H1 (cell line): ENCODE data around the gene TP53I3. TPM values are rescaled to one million over a fixed set of nuclear protein-coding genes. Genes with fewer than 3 reads are reported as not detected.
"Not testable (repeated sequence)": the region's sequence is repeated elsewhere in the genome, so short reads cannot be mapped to it uniquely, and the experiment has no call there.

Experiments used
- CTCF ChIA-PET: fragments of 300-600 bp; sonication (Branson Sonifier 250); formaldehyde crosslinking; loops from one replicate; lab custom pipeline; 2021; ENCODE audit not compliant: partially characterized antibody; lab: Charles Lee
- POLR2A ChIA-PET: fragments of 300-600 bp; sonication (Branson Sonifier 250); formaldehyde crosslinking; loops from one replicate; lab custom pipeline; 2021; ENCODE audit warnings: inconsistent platforms; ENCODE audit not compliant: partially characterized antibody; lab: Charles Lee
- DNase-seq, 2 experiments: peaks; one replicate each; pipeline versions ENCODE4 v3.0.0 to v3.0.0-alpha.2; 2010 to 2022; ENCODE audit warnings: low spot score in 2 of 2, low read depth in 1 of 2, mixed read lengths in 1 of 2
- FAIRE-seq: peaks from 2 replicates; lab custom pipeline; 2011; peaks lifted over from hg19 to GRCh38; lab: Jason Lieb, UNC
- H2AFZ ChIP-seq: 2 replicates; pipeline ENCODE4 v1.8.1; 2012; ENCODE audit warnings: low read length, inconsistent platforms
- H2AK5ac ChIP-seq: 2 replicates; pipeline ENCODE4 v1.6.1; 2013; ENCODE audit warnings: low read depth, low read length
- H2BK120ac ChIP-seq: replicated peaks from 2 replicates; pipeline ENCODE3; 2013; ENCODE audit warnings: low read depth, low read length, inconsistent platforms
- H2BK12ac ChIP-seq: 2 replicates; pipeline ENCODE4 v1.6.1; 2013; ENCODE audit warnings: low read depth, low read length
- H2BK15ac ChIP-seq: 2 replicates; pipeline ENCODE4 v1.6.1; 2013; ENCODE audit warnings: low read length
- H2BK20ac ChIP-seq: 2 replicates; pipeline ENCODE4 v1.6.1; 2013; ENCODE audit warnings: low read length
- H2BK5ac ChIP-seq: 2 replicates; pipeline ENCODE4 v1.6.1; 2013; ENCODE audit warnings: low read depth, low read length
- H3K14ac ChIP-seq: 2 replicates; pipeline ENCODE4 v1.6.1; 2013; ENCODE audit warnings: inconsistent platforms; ENCODE audit not compliant: insufficient read length
- H3K18ac ChIP-seq: 2 replicates; pipeline ENCODE4 v1.6.1; 2013; ENCODE audit warnings: low read length; ENCODE audit errors: extremely low read depth
- H3K23ac ChIP-seq: 2 replicates; pipeline ENCODE4 v1.6.1; 2013; ENCODE audit warnings: inconsistent platforms; ENCODE audit not compliant: insufficient read length
- H3K23me2 ChIP-seq: 2 replicates; pipeline ENCODE4 v1.6.1; 2013; ENCODE audit warnings: low read depth, low read length
- H3K27ac ChIP-seq: 2 replicates; pipeline ENCODE4 v1.6.1; 2011; ENCODE audit warnings: low read depth, low read length, inconsistent platforms
- H3K27me3 ChIP-seq, 4 experiments: replicated peaks in 1 of 4; 1 replicate in 1 of 4; 2 replicates in 3 of 4; pipeline versions ENCODE4 v1.6.1 to v1.8.1; 2011 to 2013; ENCODE audit warnings: low read length in 3 of 4, mild to moderate bottlenecking in 3 of 4, inconsistent platforms in 2 of 4, mixed read lengths in 2 of 4, moderate library complexity in 1 of 4; ENCODE audit not compliant: control insufficient read depth in 3 of 4, insufficient read depth in 3 of 4; ENCODE audit errors: extremely low read depth in 1 of 4
- H3K36me3 ChIP-seq, 4 experiments: 2 replicates each; pipeline versions ENCODE4 v1.6.1 to v1.8.1; 2011 to 2013; ENCODE audit warnings: mild to moderate bottlenecking in 4 of 4, low read length in 3 of 4, moderate library complexity in 2 of 4, control low read depth in 1 of 4, inconsistent platforms in 1 of 4; ENCODE audit not compliant: insufficient read depth in 4 of 4, control insufficient read depth in 2 of 4
- H3K4ac ChIP-seq: replicated peaks from 2 replicates; pipeline ENCODE3; 2013; ENCODE audit warnings: low read length, low read depth, mixed read lengths, inconsistent platforms; ENCODE audit not compliant: insufficient read length
- H3K4me1 ChIP-seq, 4 experiments: replicated peaks in 1 of 4; 1 replicate in 1 of 4; 2 replicates in 3 of 4; pipeline versions ENCODE4 v1.6.1 to v1.8.1; 2011 to 2013; ENCODE audit warnings: low read length in 3 of 4, inconsistent platforms in 2 of 4, mixed read lengths in 1 of 4; ENCODE audit not compliant: insufficient read depth in 4 of 4, control insufficient read depth in 3 of 4
- H3K4me2 ChIP-seq, 2 experiments: 2 replicates each; pipeline versions ENCODE4 v1.6.1 to v1.8.1; 2011 to 2013; ENCODE audit warnings: low read depth in 2 of 2, low read length in 2 of 2, control low read depth in 1 of 2, inconsistent platforms in 1 of 2, mild to moderate bottlenecking in 1 of 2; ENCODE audit not compliant: insufficient read depth in 1 of 2
- H3K4me3 ChIP-seq, 4 experiments: fragments of 200-600, 300-600 bp in 1 of 4; sonication (generic), shearing (Covaris generic), sonication (Bioruptor Twin) in 1 of 4; 2 replicates each; pipeline versions ENCODE4 v1.5.1 to v1.8.1; 2011 to 2016; ENCODE audit warnings: low read length in 4 of 4, low read depth in 3 of 4, control low read depth in 2 of 4, inconsistent platforms in 2 of 4, mild to moderate bottlenecking in 2 of 4, mixed read lengths in 1 of 4, moderate library complexity in 1 of 4; ENCODE audit not compliant: insufficient read depth in 2 of 4; ENCODE audit errors: extremely low read depth in 1 of 4
- H3K56ac ChIP-seq: replicated peaks from 2 replicates; pipeline ENCODE3; 2013; ENCODE audit warnings: low read depth, mild to moderate bottlenecking, mixed read lengths, low read length, inconsistent platforms; ENCODE audit not compliant: insufficient read length
- H3K79me1 ChIP-seq: 2 replicates; pipeline ENCODE4 v1.6.1; 2013; ENCODE audit warnings: low read depth, low read length, control low read depth
- H3K79me2 ChIP-seq, 2 experiments: 2 replicates each; pipeline versions ENCODE4 v1.6.1 to v1.8.1; 2012 to 2013; ENCODE audit warnings: low read length in 2 of 2, mild to moderate bottlenecking in 2 of 2, inconsistent platforms in 1 of 2; ENCODE audit not compliant: insufficient read depth in 2 of 2, control insufficient read depth in 1 of 2
- H3K9ac ChIP-seq, 4 experiments: replicated peaks in 1 of 4; 1 replicate in 1 of 4; 2 replicates in 3 of 4; pipeline versions ENCODE4 v1.6.1 to v1.8.1; 2011 to 2013; ENCODE audit warnings: low read depth in 3 of 4, low read length in 3 of 4, control low read depth in 2 of 4, mild to moderate bottlenecking in 2 of 4, moderate library complexity in 2 of 4, inconsistent platforms in 1 of 4; ENCODE audit errors: extremely low read depth in 1 of 4
- H3K9me3 ChIP-seq, 2 experiments: 2 replicates each; pipeline versions ENCODE4 v1.6.1 to v1.8.1; 2012 to 2013; ENCODE audit warnings: mild to moderate bottlenecking in 2 of 2, moderate library complexity in 2 of 2, control low read depth in 1 of 2, inconsistent platforms in 1 of 2, low read depth in 1 of 2, low read length in 1 of 2, mixed read lengths in 1 of 2; ENCODE audit not compliant: insufficient read depth in 2 of 2
- H4K20me1 ChIP-seq, 2 experiments: replicated peaks in 1 of 2; 2 replicates each; pipeline versions ENCODE3 to v1.8.1; 2011 to 2013; ENCODE audit warnings: inconsistent platforms in 2 of 2, low read length in 2 of 2, mild to moderate bottlenecking in 1 of 2; ENCODE audit not compliant: insufficient read depth in 2 of 2, control insufficient read depth in 1 of 2
- H4K5ac ChIP-seq: 2 replicates; pipeline ENCODE4 v1.6.1; 2013; ENCODE audit warnings: low read length, low read depth, mixed read lengths, inconsistent platforms; ENCODE audit not compliant: insufficient read length
- H4K8ac ChIP-seq: 2 replicates; pipeline ENCODE4 v1.8.0; 2013; ENCODE audit warnings: mild to moderate bottlenecking, moderate library complexity, low read length, inconsistent platforms; ENCODE audit not compliant: insufficient read depth; ENCODE audit errors: extremely low read depth
- H4K91ac ChIP-seq: replicated peaks from 2 replicates; pipeline ENCODE3; 2013; ENCODE audit warnings: low read length, mixed read lengths, inconsistent platforms; ENCODE audit not compliant: insufficient read length
- WGBS, 2 experiments: shearing (Covaris generic) in 1 of 2; methylation state at CpG; one replicate each; pipeline versions ENCODE4 v1.1.6 to v1.1.7; 2013 to 2015; ENCODE audit warnings: low lambda C conversion rate in 2 of 2, mixed read lengths in 2 of 2, inconsistent platforms in 1 of 2, low coverage in 1 of 2, missing lambda C conversion rate in 1 of 2; ENCODE audit not compliant: insufficient replicate concordance in 2 of 2, insufficient coverage in 1 of 2, insufficient read length in 1 of 2; ENCODE audit errors: extremely low coverage in 1 of 2, missing lambda C conversion rate in 1 of 2; 5-methylcytosine and 5-hydroxymethylcytosine counted together
- polyA plus RNA-seq, 7 experiments: library from polyadenylated mRNA; depleted of rRNA in 3 of 7; stranded (reverse) in 5 of 7; unstranded in 2 of 7; fragments of >200 nt in 5 of 7; fragments of 200-250 nt in 2 of 7; gene quantifications; 1 replicate in 5 of 7; 2 replicates in 1 of 7; 4 replicates in 1 of 7; pipeline versions ENCODE4 v1.2.1 to v1.2.3, GENCODE V29; 2011 to 2013; ENCODE audit warnings: missing spikeins in 2 of 7, mixed read lengths in 2 of 7
- total RNA-seq: library from RNA; stranded (reverse); fragmentation: NEBNext Ultra II Directional; extraction: Animal tissue kit (Norgen Biotek cat#: 25700); gene quantifications from 2 replicates; pipeline ENCODE4 v1.2.1, GENCODE V29; 2021

Gene TP53I3
- total and polyA plus RNA-seq, 2 of the 8 experiments (the other 6 are each of a cell fraction or from before 2014, with no cell fraction given): 29.4 to 34.5 TPM

- H2AFZ ChIP-seq, H3K4ac ChIP-seq, H3K4me3 ChIP-seq, H3K79me2 ChIP-seq, H3K27ac ChIP-seq, H3K18ac ChIP-seq, H3K27me3 ChIP-seq, H2BK15ac ChIP-seq, H3K23ac ChIP-seq, H3K56ac ChIP-seq, DNase-seq, H3K23me2 ChIP-seq, FAIRE-seq, H3K9me3 ChIP-seq, H3K14ac ChIP-seq, H4K8ac ChIP-seq, H3K4me1 ChIP-seq, H3K4me2 ChIP-seq, CTCF ChIA-PET, H2BK120ac ChIP-seq, H2BK12ac ChIP-seq, POLR2A ChIA-PET, H2AK5ac ChIP-seq, H2BK5ac ChIP-seq, H3K9ac ChIP-seq, H4K5ac ChIP-seq, H4K20me1 ChIP-seq, H4K91ac ChIP-seq, H3K79me1 ChIP-seq, H2BK20ac ChIP-seq, H3K36me3 ChIP-seq: not testable (repeated sequence)
- 89% methylated on average over 2 of the region's 2 CpGs; no CpG with 5 or more reads in 1 of the 2 experiments for WGBS, 2 experiments
Measured at GRCh38 chr2:24100732-24101131, 16.1 kb upstream of the TP53I3 start.
